Measurements from ENCODE around the gene PYURF.

- no peak for TF ChIP-seq EZH2 (IDR thresholded peaks at IDR 0.05; ENCODE audit: borderline replicate concordance, insufficient read depth, low read length, poor library complexity, severe bottlenecking)
- no peak for TF ChIP-seq CTCF (IDR thresholded peaks at IDR 0.05; ENCODE audit: poor library complexity, severe bottlenecking)
- TF ChIP-seq EP300 (conservative IDR thresholded peaks at IDR 0.05; ENCODE audit: poor library complexity, severe bottlenecking), result no peak
- TF ChIP-seq REST (IDR thresholded peaks at IDR 0.05; ENCODE audit: borderline replicate concordance), result no peak
- no peak for TF ChIP-seq POLR2AphosphoS5 (IDR thresholded peaks at IDR 0.05)
- no peak for TF ChIP-seq RAD21 (conservative IDR thresholded peaks at IDR 0.05)
Measured at GRCh38 chr4:88570001-88570400, 46.4 kb upstream of the PYURF start.
